T-helper 17 cell (primary cell): Measurements from ENCODE around the gene THRA. TPM values are rescaled to one million over a fixed set of nuclear protein-coding genes. Genes with fewer than 3 reads are reported as not detected.

Experiments used
- ATAC-seq: fragments of 150-1000 bp; cut with Tn5 transposase; 2 replicates; pipeline ENCODE4 v1.10.0; 2021; ENCODE audit warnings: mild to moderate bottlenecking, moderate library complexity
- DNase-seq, 3 donors: peaks; one replicate each; pipeline versions ENCODE4 v3.0.0 to v3.0.0-alpha.2; 2020 to 2021
- H3K9me3 ChIP-seq: one replicate; pipeline ENCODE4 v1.7.0; 2013; ENCODE audit warnings: low read length, mild to moderate bottlenecking; ENCODE audit not compliant: control insufficient read depth, poor library complexity, severe bottlenecking
- H3K27ac Mint-ChIP-seq: one replicate; pipeline ENCODE4 v1.8.0; 2022; ENCODE audit warnings: mild to moderate bottlenecking, moderate library complexity, mixed read lengths
- H3K27me3 Mint-ChIP-seq: one replicate; pipeline ENCODE4 v1.8.0; 2022; ENCODE audit warnings: mixed read lengths
- H3K36me3 Mint-ChIP-seq: one replicate; pipeline ENCODE4 v1.8.0; 2022; ENCODE audit warnings: low read depth, mixed read lengths
- H3K4me1 Mint-ChIP-seq: one replicate; pipeline ENCODE4 v1.8.0; 2022; ENCODE audit warnings: mild to moderate bottlenecking, mixed read lengths
- H3K4me3 Mint-ChIP-seq: one replicate; pipeline ENCODE4 v1.8.0; 2022; ENCODE audit warnings: mild to moderate bottlenecking, moderate library complexity, mixed read lengths
- total RNA-seq, 4 donors: library from RNA in 2 of 4; stranded (reverse) in 2 of 4; gene quantifications; one replicate each; pipeline ENCODE4 v1.2.3 and lab custom pipeline; 2022 to 2026

The THRA gene
- total RNA-seq, 2 donors from 2014 or later = 29.8 to 32.2 TPM

GRCh38 chr17:40064971-40065768, 2.4 kb downstream of the THRA start:
- peaks cover 60% of the 10 kb centered on the region for H3K4me1 Mint-ChIP-seq
- H3K27me3 Mint-ChIP-seq = no peaks in the 10 kb centered on the region
- DNase-seq = no peak
- H3K9me3 ChIP-seq = no peaks in the 10 kb centered on the region
- ATAC-seq = no peak
- H3K36me3 Mint-ChIP-seq = no peaks in the 10 kb centered on the region
- H3K4me3 Mint-ChIP-seq = peak overlapping the region; percentile 92
- H3K27ac Mint-ChIP-seq = peak overlapping the region; percentile 54

- Mint-ChIP-seq H3K27ac (peak overlapping the region; percentile 54), H3K36me3 (no peaks in the 10 kb centered on the region), H3K4me1 (peaks cover 64% of the 10 kb centered on the region), H3K27me3 (no peaks in the 10 kb centered on the region), H3K4me3 (no peak overlapping the region)
- ATAC-seq = no peak
- no peak for DNase-seq
- no peaks in the 10 kb centered on the region for H3K9me3 ChIP-seq
These were observed 3.2 kb downstream of the THRA start for GRCh38 chr17:40065769-40066510.

- no peaks in the 10 kb centered on the region for H3K9me3 ChIP-seq
- peak overlapping the region; percentile 91 for H3K4me3 Mint-ChIP-seq
- H3K27ac Mint-ChIP-seq = peak overlapping the region; percentile 95
- H3K27me3 Mint-ChIP-seq = no peaks in the 10 kb centered on the region
- no peak for DNase-seq
- H3K4me1 Mint-ChIP-seq = peaks cover 56% of the 10 kb centered on the region
- H3K36me3 Mint-ChIP-seq = no peaks in the 10 kb centered on the region
- ATAC-seq = no peak
These were observed 4.9 kb downstream of the THRA start for GRCh38 chr17:40067710-40068109.

- H3K36me3 Mint-ChIP-seq = no peaks in the 10 kb centered on the region
- no peaks in the 10 kb centered on the region for H3K27me3 Mint-ChIP-seq
- H3K4me3 Mint-ChIP-seq = peak overlapping the region; percentile 91
- no peaks in the 10 kb centered on the region for H3K9me3 ChIP-seq
- H3K4me1 Mint-ChIP-seq = peaks cover 56% of the 10 kb centered on the region
- peak overlapping the region; percentile 95 for H3K27ac Mint-ChIP-seq
- ATAC-seq (no peak), DNase-seq (no peak)
These were observed 5.4 kb downstream of the THRA start for GRCh38 chr17:40068129-40068581.

GRCh38 chr17:40068584-40068916, 5.8 kb downstream of the THRA start:
- no peaks in the 10 kb centered on the region for H3K9me3 ChIP-seq
- Mint-ChIP-seq H3K36me3 (no peaks in the 10 kb centered on the region), H3K27me3 (no peaks in the 10 kb centered on the region), H3K4me3 (peak overlapping the region; percentile 91), H3K27ac (peak overlapping the region; percentile 95), H3K4me1 (peaks cover 57% of the 10 kb centered on the region)
- ATAC-seq = no peak
- no peak for DNase-seq

- DNase-seq = peak; percentile 54 to 63 (median 62)
- peaks cover 55% of the 10 kb centered on the region for H3K4me1 Mint-ChIP-seq
- H3K9me3 ChIP-seq = no peaks in the 10 kb centered on the region
- peak; percentile 80 for ATAC-seq
- no peaks in the 10 kb centered on the region for H3K36me3 Mint-ChIP-seq
- no peaks in the 10 kb centered on the region for H3K27me3 Mint-ChIP-seq
- H3K4me3 Mint-ChIP-seq = peak overlapping the region; percentile 91
- peak overlapping the region; percentile 95 for H3K27ac Mint-ChIP-seq
These were observed 6.4 kb downstream of the THRA start for GRCh38 chr17:40068917-40069750.

- no peaks in the 10 kb centered on the region for H3K9me3 ChIP-seq
- Mint-ChIP-seq H3K4me3 (peak overlapping the region; percentile 91), H3K36me3 (no peaks in the 10 kb centered on the region), H3K27ac (peak overlapping the region; percentile 95), H3K27me3 (no peaks in the 10 kb centered on the region), H3K4me1 (peaks cover 47% of the 10 kb centered on the region)
- ATAC-seq (peak; percentile 50), DNase-seq (peak in 1 of 3 donors; percentile 29)
These were observed 7.3 kb downstream of the THRA start for GRCh38 chr17:40069751-40070708.

GRCh38 chr17:40070709-40071312, 8.0 kb downstream of the THRA start:
- H3K4me1 Mint-ChIP-seq = peaks cover 50% of the 10 kb centered on the region
- H3K9me3 ChIP-seq = no peaks in the 10 kb centered on the region
- DNase-seq = no peak
- peak overlapping the region; percentile 95 for H3K27ac Mint-ChIP-seq
- ATAC-seq = no peak
- peaks cover 2% of the 10 kb centered on the region for H3K36me3 Mint-ChIP-seq
- no peaks in the 10 kb centered on the region for H3K27me3 Mint-ChIP-seq
- H3K4me3 Mint-ChIP-seq = peak overlapping the region; percentile 58

- Mint-ChIP-seq H3K36me3 (peaks cover 2% of the 10 kb centered on the region), H3K4me1 (peaks cover 49% of the 10 kb centered on the region), H3K27ac (no peak overlapping the region), H3K27me3 (no peaks in the 10 kb centered on the region), H3K4me3 (no peak overlapping the region)
- no peak for ATAC-seq
- no peak for DNase-seq
- H3K9me3 ChIP-seq = no peaks in the 10 kb centered on the region
These were observed 8.7 kb downstream of the THRA start for GRCh38 chr17:40071313-40072039.

GRCh38 chr17:40072040-40072734, 9.4 kb downstream of the THRA start:
- peaks cover 48% of the 10 kb centered on the region for H3K4me1 Mint-ChIP-seq
- ATAC-seq = no peak
- H3K27me3 Mint-ChIP-seq = no peaks in the 10 kb centered on the region
- no peaks in the 10 kb centered on the region for H3K9me3 ChIP-seq
- H3K4me3 Mint-ChIP-seq = no peak overlapping the region
- DNase-seq = no peak
- peaks cover 2% of the 10 kb centered on the region for H3K36me3 Mint-ChIP-seq
- H3K27ac Mint-ChIP-seq = peak overlapping the region; percentile 47

GRCh38 chr17:40072735-40073346, 10.1 kb downstream of the THRA start:
- Mint-ChIP-seq H3K36me3 (peaks cover 3% of the 10 kb centered on the region), H3K4me1 (peaks cover 44% of the 10 kb centered on the region), H3K4me3 (no peak overlapping the region), H3K27me3 (no peaks in the 10 kb centered on the region), H3K27ac (peak overlapping the region; percentile 47)
- ATAC-seq (no peak), DNase-seq (no peak)
- no peaks in the 10 kb centered on the region for H3K9me3 ChIP-seq
